Ovary (tissue), 3 donors: ENCODE data around the gene PDXK.

Source experiments
- CTCF ChIP-seq, 3 donors: fragments of 450-650 bp in 2 of 3; fragments of 200-600 bp in 1 of 3; IDR thresholded peaks; one replicate each; pipeline versions ENCODE4 v1.5.1 to v1.8.0; 2016 to 2022; ENCODE audit warnings: antibody characterized with exemption in 3 of 3, mild to moderate bottlenecking in 1 of 3
- EP300 ChIP-seq: sonication (generic); formaldehyde crosslinking; IDR thresholded peaks from one replicate; pipeline ENCODE4 v1.6.1; 2017; ENCODE audit warnings: antibody characterized with exemption
- donor health status: DM: no; HTN: no; CAD: no.

- TF ChIP-seq CTCF (IDR thresholded peaks at IDR 0.05) (no peak), EP300 (no peak)
Measured at GRCh38 chr21:43805275-43805800, 86.4 kb downstream of the PDXK start.
